KMS-11 (cell line): Measurements from ENCODE around the gene KRIT1.

Source experiments
- H2AFZ ChIP-seq: fragments of 200-600 bp; sonication (generic); 2 replicates; pipeline ENCODE4 v1.6.1; 2016; ENCODE audit warnings: antibody characterized with exemption, mixed run types, low read depth
- H3K27ac ChIP-seq: fragments of 200-600 bp; sonication (generic); 2 replicates; pipeline ENCODE4 v1.6.1; 2016; ENCODE audit warnings: mild to moderate bottlenecking, mixed run types
- H3K27me3 ChIP-seq: fragments of 200-600 bp; sonication (generic); 2 replicates; pipeline ENCODE4 v1.6.1; 2017; ENCODE audit warnings: mild to moderate bottlenecking, low read depth, mixed run types, moderate library complexity; ENCODE audit not compliant: insufficient read depth
- H3K36me3 ChIP-seq: fragments of 200-600 bp; sonication (generic); 2 replicates; pipeline ENCODE4 v1.6.1; 2017; ENCODE audit warnings: mild to moderate bottlenecking, mixed run types; ENCODE audit not compliant: insufficient read depth
- H3K4me1 ChIP-seq: fragments of 200-600 bp; sonication (generic); 2 replicates; pipeline ENCODE4 v1.6.1; 2016; ENCODE audit warnings: mild to moderate bottlenecking, low read depth, mixed run types; ENCODE audit not compliant: poor library complexity, severe bottlenecking
- H3K4me2 ChIP-seq: fragments of 200-600 bp; sonication (generic); 2 replicates; pipeline ENCODE4 v1.7.0; 2016; ENCODE audit warnings: mild to moderate bottlenecking, mixed run types
- H3K4me3 ChIP-seq: fragments of 200-600 bp; sonication (generic); IDR thresholded peaks from 2 replicates; pipeline ENCODE4 v1.6.1; 2017; ENCODE audit warnings: low read depth, low read length, mixed read lengths; ENCODE audit not compliant: insufficient read depth
- H3K79me2 ChIP-seq: fragments of 200-600 bp; sonication (generic); 2 replicates; pipeline ENCODE4 v1.6.1; 2016; ENCODE audit warnings: low read depth, mixed run types; ENCODE audit not compliant: insufficient read depth
- H3K9ac ChIP-seq: fragments of 200-600 bp; sonication (generic); 2 replicates; pipeline ENCODE4 v1.6.1; 2016; ENCODE audit warnings: mild to moderate bottlenecking, mixed run types
- H4K20me1 ChIP-seq: fragments of 200-600 bp; sonication (generic); 2 replicates; pipeline ENCODE4 v1.6.1; 2016; ENCODE audit warnings: mild to moderate bottlenecking, mixed run types; ENCODE audit not compliant: insufficient read depth
- CTCF ChIP-seq: fragments of 200-600 bp; sonication (generic); conservative IDR thresholded peaks from 2 replicates; pipeline ENCODE4 v1.6.1; 2017; ENCODE audit warnings: low read depth, mild to moderate bottlenecking, antibody characterized with exemption, low read length, moderate library complexity, mixed read lengths

The KRIT1 gene

GRCh38 chr7:92228742-92229141 is 17.0 kb downstream of the KRIT1 start:
- H3K36me3 ChIP-seq, result no peaks in the 10 kb centered on the region
- no peak for TF ChIP-seq CTCF
- H3K4me1 ChIP-seq, result no peaks in the 10 kb centered on the region

GRCh38 chr7:92228100-92228499 is 17.6 kb downstream of the KRIT1 start:
- no peaks in the 10 kb centered on the region for H3K27me3 ChIP-seq
- H3K36me3 ChIP-seq, result no peaks in the 10 kb centered on the region
- no peak for TF ChIP-seq CTCF
- no peaks in the 10 kb centered on the region for H4K20me1 ChIP-seq
- no peak overlapping the region for H3K4me2 ChIP-seq
- H2AFZ ChIP-seq, result no peak overlapping the region
- no peak overlapping the region for H3K9ac ChIP-seq
- H3K4me1 ChIP-seq, result no peaks in the 10 kb centered on the region
- no peaks in the 10 kb centered on the region for H3K79me2 ChIP-seq
- H3K27ac ChIP-seq, result no peak overlapping the region
- no peak overlapping the region for H3K4me3 ChIP-seq

More at GRCh38 chr7:92228742-92229141, 17.0 kb downstream of the KRIT1 start:
- Histone ChIP-seq H3K27me3 (no peaks in the 10 kb centered on the region), H4K20me1 (no peaks in the 10 kb centered on the region), H3K9ac (no peak overlapping the region), H3K27ac (no peak overlapping the region), H3K4me3 (no peak overlapping the region), H3K4me2 (no peak overlapping the region), H2AFZ (no peak overlapping the region), H3K79me2 (no peaks in the 10 kb centered on the region)

- Histone ChIP-seq H3K27ac (no peak overlapping the region), H3K36me3 (no peaks in the 10 kb centered on the region), H3K79me2 (no peaks in the 10 kb centered on the region), H3K9ac (no peak overlapping the region), H2AFZ (no peak overlapping the region), H3K4me3 (no peak overlapping the region), H3K4me2 (no peak overlapping the region), H3K4me1 (no peaks in the 10 kb centered on the region), H4K20me1 (no peaks in the 10 kb centered on the region), H3K27me3 (no peaks in the 10 kb centered on the region)
- no peak for TF ChIP-seq CTCF
Measured at GRCh38 chr7:92226981-92227380, 18.7 kb downstream of the KRIT1 start.

GRCh38 chr7:92221766-92222165 is 23.9 kb downstream of the KRIT1 start:
- Histone ChIP-seq H2AFZ (no peak overlapping the region), H3K36me3 (no peaks in the 10 kb centered on the region), H3K9ac (no peak overlapping the region), H3K4me3 (no peak overlapping the region), H4K20me1 (no peaks in the 10 kb centered on the region), H3K4me1 (no peaks in the 10 kb centered on the region), H3K4me2 (no peak overlapping the region), H3K27me3 (no peaks in the 10 kb centered on the region), H3K27ac (no peak overlapping the region), H3K79me2 (no peaks in the 10 kb centered on the region)
- no peak for TF ChIP-seq CTCF
